ENCODE results near the gene PAPSS1.

DNA sequence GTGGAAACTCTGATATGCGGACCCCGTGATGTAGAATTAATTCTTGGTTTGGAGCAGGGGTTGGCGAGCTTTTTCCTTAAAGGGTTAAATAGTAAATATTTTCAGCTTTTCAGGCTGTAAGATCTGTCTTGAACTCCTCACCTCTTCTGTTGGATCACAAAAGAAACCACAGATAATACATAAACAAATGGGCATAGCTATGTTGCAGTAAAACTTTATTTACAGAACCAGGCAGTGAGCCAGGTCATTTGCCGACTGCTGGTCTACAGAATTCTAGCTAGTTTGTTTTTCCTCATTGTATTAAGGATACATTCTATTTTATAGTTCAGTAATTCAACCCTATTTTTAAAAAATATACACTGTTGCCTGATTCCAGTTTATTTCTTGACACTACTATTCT, 116.6 kb downstream of the PAPSS1 start:
- TF ChIP-seq, protein P1, sequence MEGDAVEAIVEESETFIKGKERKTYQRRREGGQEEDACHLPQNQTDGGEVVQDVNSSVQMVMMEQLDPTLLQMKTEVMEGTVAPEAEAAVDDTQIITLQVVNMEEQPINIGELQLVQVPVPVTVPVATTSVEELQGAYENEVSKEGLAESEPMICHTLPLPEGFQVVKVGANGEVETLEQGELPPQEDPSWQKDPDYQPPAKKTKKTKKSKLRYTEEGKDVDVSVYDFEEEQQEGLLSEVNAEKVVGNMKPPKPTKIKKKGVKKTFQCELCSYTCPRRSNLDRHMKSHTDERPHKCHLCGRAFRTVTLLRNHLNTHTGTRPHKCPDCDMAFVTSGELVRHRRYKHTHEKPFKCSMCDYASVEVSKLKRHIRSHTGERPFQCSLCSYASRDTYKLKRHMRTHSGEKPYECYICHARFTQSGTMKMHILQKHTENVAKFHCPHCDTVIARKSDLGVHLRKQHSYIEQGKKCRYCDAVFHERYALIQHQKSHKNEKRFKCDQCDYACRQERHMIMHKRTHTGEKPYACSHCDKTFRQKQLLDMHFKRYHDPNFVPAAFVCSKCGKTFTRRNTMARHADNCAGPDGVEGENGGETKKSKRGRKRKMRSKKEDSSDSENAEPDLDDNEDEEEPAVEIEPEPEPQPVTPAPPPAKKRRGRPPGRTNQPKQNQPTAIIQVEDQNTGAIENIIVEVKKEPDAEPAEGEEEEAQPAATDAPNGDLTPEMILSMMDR (IDR thresholded peaks at IDR 0.05) = no peak
- no peak for TF ChIP-seq POLR2A (IDR thresholded peaks at IDR 0.05)

All from thyroid gland (tissue), 4 donors.